Activated CD4-positive, alpha-beta T cell treated with anti-CD3 and anti-CD28 coated beads for 48 hours (primary cell): ENCODE data around the gene LRRC74B.

Experiments
- DNase-seq: peaks from one replicate; pipeline ENCODE4 v3.0.0-alpha.2; 2020

Gene LRRC74B

GRCh38 chr22:21108379-21109115, 62.8 kb downstream of the LRRC74B start:
- no peak for DNase-seq
